ENCODE measurements around the gene AGFG1. TPM values are rescaled to one million over a fixed set of nuclear protein-coding genes. Genes with fewer than 3 reads are reported as not detected.

AGFG1 gene
- total RNA-seq, 1 donor from 2014 or later = 49.5 TPM

GRCh38 chr2:227436436-227437174 lies 35.4 kb upstream of the AGFG1 start:
- no peak overlapping the region for H3K27ac Mint-ChIP-seq (ENCODE audit: unreplicated experiment)
- H3K4me1 Mint-ChIP-seq (ENCODE audit: low read depth) = no peaks in the 10 kb centered on the region
- peaks cover 10% of the 10 kb centered on the region for H3K9me3 Mint-ChIP-seq (ENCODE audit: low read depth)
- peaks cover 9% of the 10 kb centered on the region for H3K36me3 Mint-ChIP-seq (ENCODE audit: low read depth)
- TF ChIP-seq CTCF (IDR thresholded peaks at IDR 0.05) = no peak
- H3K27me3 Mint-ChIP-seq (ENCODE audit: low read depth) = no peaks in the 10 kb centered on the region
- no peak for DNase-seq (ENCODE audit: low spot score)
- no peak overlapping the region for H3K4me3 Mint-ChIP-seq (ENCODE audit: unreplicated experiment)

GRCh38 chr2:227439214-227439613 lies 32.7 kb upstream of the AGFG1 start:
- no peak for TF ChIP-seq CTCF (IDR thresholded peaks at IDR 0.05)
- Mint-ChIP-seq H3K27me3 (ENCODE audit: low read depth) (no peaks in the 10 kb centered on the region), H3K36me3 (ENCODE audit: low read depth) (no peaks in the 10 kb centered on the region)

GRCh38 chr2:227442639-227443038 lies 29.3 kb upstream of the AGFG1 start:
- Mint-ChIP-seq H3K9me3 (ENCODE audit: low read depth) (no peaks in the 10 kb centered on the region), H3K27ac (ENCODE audit: unreplicated experiment) (no peak overlapping the region), H3K4me1 (ENCODE audit: low read depth) (peaks cover 9% of the 10 kb centered on the region), H3K4me3 (ENCODE audit: unreplicated experiment) (no peak overlapping the region), H3K27me3 (ENCODE audit: low read depth) (no peaks in the 10 kb centered on the region), H3K36me3 (ENCODE audit: low read depth) (no peaks in the 10 kb centered on the region)
- no peak for DNase-seq (ENCODE audit: low spot score)
- no peak for TF ChIP-seq CTCF (IDR thresholded peaks at IDR 0.05)

More at GRCh38 chr2:227439214-227439613, 32.7 kb upstream of the AGFG1 start:
- no peak overlapping the region for H3K4me3 Mint-ChIP-seq (ENCODE audit: unreplicated experiment)
- no peak overlapping the region for H3K27ac Mint-ChIP-seq (ENCODE audit: unreplicated experiment)
- no peaks in the 10 kb centered on the region for H3K9me3 Mint-ChIP-seq (ENCODE audit: low read depth)
- H3K4me1 Mint-ChIP-seq (ENCODE audit: low read depth) = peaks cover 6% of the 10 kb centered on the region
- no peak for DNase-seq (ENCODE audit: low spot score)

GRCh38 chr2:227443889-227444568 lies 27.9 kb upstream of the AGFG1 start:
- no peaks in the 10 kb centered on the region for H3K36me3 Mint-ChIP-seq (ENCODE audit: low read depth)
- H3K27me3 Mint-ChIP-seq (ENCODE audit: low read depth) = no peaks in the 10 kb centered on the region
- TF ChIP-seq CTCF (IDR thresholded peaks at IDR 0.05) = no peak
- no peak for DNase-seq (ENCODE audit: low spot score)
- H3K4me1 Mint-ChIP-seq (ENCODE audit: low read depth) = peaks cover 11% of the 10 kb centered on the region
- H3K4me3 Mint-ChIP-seq (ENCODE audit: unreplicated experiment) = no peak overlapping the region
- H3K27ac Mint-ChIP-seq (ENCODE audit: unreplicated experiment) = no peak overlapping the region
- H3K9me3 Mint-ChIP-seq (ENCODE audit: low read depth) = no peaks in the 10 kb centered on the region

- no peak for TF ChIP-seq CTCF (IDR thresholded peaks at IDR 0.05)
- H3K27ac Mint-ChIP-seq (ENCODE audit: unreplicated experiment) = no peak overlapping the region
- no peaks in the 10 kb centered on the region for H3K9me3 Mint-ChIP-seq (ENCODE audit: low read depth)
- no peaks in the 10 kb centered on the region for H3K27me3 Mint-ChIP-seq (ENCODE audit: low read depth)
- H3K4me3 Mint-ChIP-seq (ENCODE audit: unreplicated experiment) = no peak overlapping the region
- no peak for DNase-seq (ENCODE audit: low spot score)
- no peaks in the 10 kb centered on the region for H3K36me3 Mint-ChIP-seq (ENCODE audit: low read depth)
- peaks cover 11% of the 10 kb centered on the region for H3K4me1 Mint-ChIP-seq (ENCODE audit: low read depth)
Observed at GRCh38 chr2:227447606-227448005, 24.4 kb upstream of the AGFG1 start.
